HG03575 (cell line): ENCODE measurements around the gene AOAH.

Experiments used
- ATAC-seq: cut with Tn5 transposase; IDR thresholded peaks from one replicate; pipeline ENCODE4 v1.9.1; 2021; ENCODE audit not compliant: unreplicated experiment, insufficient number of reproducible peaks, low FRiP score; ENCODE audit errors: extremely low read depth

Gene AOAH

GRCh38 chr7:36723951-36724664 is at the start of gene AOAH:
Gene AOAH, minus strand, starts transcription at chr7:36724494. Its CDS starts 346 bp downstream, at chr7:36724148.
- ATAC-seq = no peak

GRCh38 chr7:36766451-36766850 is 42.2 kb upstream of the AOAH start:
- no peak for ATAC-seq

DNA sequence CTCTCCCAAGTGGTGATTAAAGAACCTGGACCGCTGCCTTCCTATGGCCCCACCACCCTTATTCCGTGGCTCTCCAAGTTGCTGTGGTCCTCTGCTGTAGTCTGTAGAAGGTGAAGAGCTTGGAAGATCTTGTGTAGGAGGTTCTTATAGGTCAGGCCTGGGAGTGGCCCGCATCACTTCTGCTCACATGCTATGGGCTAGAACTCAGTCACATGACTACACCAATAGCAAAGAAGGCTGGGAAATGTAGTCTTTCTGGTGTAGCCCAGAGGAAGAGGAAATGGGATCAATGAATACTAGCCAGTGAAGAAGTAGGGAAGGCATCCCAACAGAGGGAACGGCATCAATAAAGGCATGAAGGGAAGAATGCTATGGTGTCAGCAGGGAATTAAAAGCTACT is 41.3 kb upstream of the AOAH start:
- no peak for ATAC-seq

- no peak for ATAC-seq
Observed at GRCh38 chr7:36764929-36765328, 40.6 kb upstream of the AOAH start.

- no peak for ATAC-seq
Observed at GRCh38 chr7:36763132-36763816, 39.0 kb upstream of the AOAH start.

GRCh38 chr7:36762394-36762793 is 38.1 kb upstream of the AOAH start:
- no peak for ATAC-seq

GRCh38 chr7:36761835-36762234 is 37.5 kb upstream of the AOAH start:
- ATAC-seq = no peak

DNA sequence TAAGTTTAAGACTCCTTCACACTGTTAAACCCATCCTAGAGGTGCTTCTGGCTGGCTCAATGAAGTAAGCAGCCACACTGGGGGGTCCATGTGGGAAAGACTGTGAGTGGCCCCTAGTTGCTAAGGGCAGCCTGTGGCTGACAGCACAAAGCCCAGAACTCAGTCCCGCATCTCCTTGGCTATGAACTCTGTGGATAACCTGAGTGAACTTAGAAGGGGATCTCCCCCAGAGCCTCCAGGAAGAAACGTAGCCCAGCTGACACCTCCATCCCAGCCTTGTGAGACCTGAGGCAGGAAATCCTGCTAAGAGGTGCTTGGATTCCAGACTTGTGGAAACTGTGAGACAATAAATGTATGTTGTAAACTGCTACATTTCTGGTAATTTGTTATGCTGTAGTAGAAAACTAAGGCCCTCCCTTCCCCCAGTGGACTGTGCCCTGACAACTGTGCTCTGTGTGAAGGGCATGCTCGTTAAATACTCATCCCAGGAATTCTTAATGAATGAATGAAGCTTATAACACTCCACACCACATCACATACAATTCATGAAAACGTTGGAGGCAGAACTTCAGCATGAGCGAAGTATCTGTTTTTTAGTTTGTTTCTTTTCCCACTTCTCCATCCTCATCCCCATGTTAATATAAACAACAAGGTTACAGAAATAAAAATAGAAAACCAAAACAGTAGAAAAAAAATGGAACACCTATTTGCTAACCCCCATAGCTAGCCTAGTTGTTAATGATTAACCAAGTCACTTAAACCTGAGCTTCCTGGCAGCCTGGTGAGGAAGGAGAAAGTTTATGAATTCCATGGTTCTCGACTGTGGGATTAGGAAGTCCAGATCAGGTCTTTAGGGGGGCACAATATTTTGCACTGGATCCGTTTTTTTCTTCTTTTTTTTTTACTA is 36.8 kb upstream of the AOAH start:
- no peak for ATAC-seq

GRCh38 chr7:36758879-36759278 is 34.6 kb upstream of the AOAH start:
- no peak for ATAC-seq

DNA sequence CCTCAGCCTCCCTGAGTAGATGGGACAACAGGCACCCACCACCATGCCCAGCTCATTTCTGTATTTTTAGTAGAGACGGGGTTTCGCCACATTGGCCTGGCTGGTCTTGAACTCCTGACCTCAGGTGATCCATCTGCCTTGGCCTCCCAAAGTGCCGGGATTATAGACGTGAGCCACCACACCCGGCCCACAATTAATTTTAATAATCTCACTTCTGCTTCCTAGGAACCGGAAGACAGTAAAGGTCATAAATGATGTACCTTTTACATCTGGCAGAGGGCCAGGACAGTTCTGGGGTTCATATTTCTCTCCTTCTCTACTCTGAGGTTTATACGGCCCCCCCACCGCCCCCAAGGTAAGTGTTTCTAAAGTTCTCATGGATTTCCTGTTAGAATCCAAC is 31.2 kb upstream of the AOAH start:
- ATAC-seq = no peak

DNA sequence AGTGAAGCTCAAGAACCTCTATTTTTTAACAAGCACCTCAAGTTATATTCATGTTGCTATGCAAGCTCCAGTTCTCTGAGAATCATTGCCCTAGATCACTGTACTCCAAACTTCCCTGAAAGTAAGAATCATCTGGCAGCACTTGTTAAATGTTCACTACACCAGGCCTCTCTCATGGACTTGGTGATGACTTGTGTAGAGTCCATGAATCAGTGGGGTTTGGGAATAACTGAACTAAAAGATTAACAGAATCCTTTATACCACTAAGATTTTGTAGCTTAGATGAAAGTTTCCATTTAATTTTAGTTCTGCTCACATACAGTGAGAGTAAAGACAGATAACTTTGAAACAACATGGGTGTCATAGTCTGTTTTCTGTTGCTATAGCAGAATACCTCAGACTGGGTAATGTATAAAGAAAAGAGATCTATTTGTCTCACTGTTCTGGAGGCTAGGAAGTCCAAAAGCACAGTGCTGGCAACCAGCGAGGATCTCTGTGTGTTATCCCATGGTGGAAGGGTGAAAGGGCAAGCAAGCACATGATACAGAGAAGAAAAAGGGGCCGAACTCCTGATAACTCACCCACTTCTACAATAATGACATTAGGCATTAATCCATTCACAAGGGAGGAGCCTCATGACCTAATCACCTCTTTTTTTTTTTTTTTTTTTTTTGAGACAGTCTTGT is 27.9 kb upstream of the AOAH start:
- no peak for ATAC-seq

DNA sequence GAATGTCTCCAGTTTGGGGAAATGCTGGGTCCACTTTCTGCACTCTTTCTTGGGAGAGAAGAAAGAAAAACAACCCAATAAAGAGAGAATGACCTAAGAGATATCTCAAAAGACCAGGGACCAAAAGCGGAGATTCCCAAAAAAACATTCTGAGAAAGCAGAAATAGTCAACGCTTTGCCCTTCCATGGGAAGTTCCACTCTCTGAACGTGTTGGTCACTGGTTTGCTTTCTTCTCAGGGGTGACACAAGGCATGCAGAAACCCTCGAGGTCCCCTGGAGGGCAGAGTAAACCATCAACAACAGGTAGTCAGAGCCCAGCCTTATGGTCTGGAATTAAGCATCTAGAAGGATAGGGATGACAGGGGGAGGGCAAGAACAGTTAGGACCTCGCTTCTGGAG is 26.2 kb upstream of the AOAH start:
- ATAC-seq = no peak

DNA sequence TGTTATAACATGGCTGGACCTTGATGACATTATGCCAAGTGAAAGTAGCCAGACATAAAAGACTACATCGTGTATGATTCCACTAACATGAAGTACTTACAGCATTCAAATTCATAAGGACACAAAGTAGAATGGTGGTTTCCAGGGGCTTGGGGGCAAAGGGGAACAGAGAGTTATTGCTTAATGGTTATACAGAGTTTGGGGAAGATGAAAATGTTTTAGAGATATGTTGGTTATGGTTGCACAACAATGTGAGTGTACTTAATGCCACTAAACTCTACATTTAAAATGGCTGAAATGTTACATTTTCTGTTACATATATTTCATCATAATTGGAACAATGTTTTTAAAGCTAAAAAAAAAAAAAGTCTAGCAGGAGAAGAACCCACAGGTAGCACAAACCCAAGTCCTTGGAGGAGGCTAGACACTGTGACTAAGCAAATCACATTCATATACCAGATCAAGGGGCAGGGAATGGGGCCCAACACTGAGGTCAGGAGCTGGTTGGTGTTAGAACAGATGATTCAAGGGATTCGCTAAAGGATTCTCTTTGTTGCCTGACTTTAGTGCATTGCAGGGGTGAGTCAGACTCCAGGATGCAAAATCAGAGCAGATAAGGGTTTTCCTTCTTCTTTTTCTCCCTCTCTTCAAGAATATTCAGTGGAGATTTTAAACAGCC is 25.1 kb upstream of the AOAH start:
- ATAC-seq = no peak

DNA sequence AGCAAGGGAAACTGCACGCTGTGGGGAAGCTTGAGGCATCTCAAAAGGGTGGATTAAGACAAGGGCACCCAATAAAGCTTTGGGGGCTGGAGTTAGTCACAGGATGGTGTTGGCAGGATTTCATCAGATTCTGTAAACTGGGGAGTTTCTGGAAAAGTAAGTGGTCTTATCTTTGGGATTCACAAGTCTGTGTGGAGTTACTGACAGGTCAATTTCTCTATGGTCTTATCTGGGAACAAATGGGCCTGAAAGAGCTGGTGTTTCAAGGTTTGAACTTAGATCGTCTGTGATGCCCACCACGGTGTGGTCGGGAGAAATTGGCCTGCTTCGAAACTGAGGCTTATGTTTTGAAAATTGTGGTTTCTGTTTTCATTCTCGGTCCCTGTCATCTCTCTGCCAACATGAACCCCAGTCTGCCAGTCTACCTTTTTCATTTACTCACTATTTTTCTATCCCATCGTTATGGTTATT is 23.8 kb upstream of the AOAH start:
- ATAC-seq = no peak

GRCh38 chr7:36747280-36748016 is 23.2 kb upstream of the AOAH start:
- no peak for ATAC-seq

DNA sequence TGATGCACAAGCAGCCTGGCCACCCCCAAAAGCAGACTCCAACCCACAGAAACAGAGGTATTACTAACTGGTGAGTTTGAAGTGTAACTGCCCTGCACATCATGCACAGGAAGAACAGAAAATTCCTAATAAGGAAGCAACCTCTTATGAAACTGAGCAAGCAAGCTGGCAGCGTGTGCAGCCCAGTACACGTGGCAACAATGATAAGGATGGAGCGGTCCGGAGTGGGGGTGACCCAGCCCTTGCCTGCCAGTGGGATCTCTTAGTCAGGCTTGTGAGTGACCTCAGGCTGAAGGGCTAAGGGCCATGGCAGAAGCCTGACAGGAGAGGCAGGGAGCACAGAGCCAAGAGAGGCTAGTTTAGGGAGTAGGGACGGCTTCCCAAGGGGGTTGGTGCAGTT is 22.1 kb upstream of the AOAH start:
- no peak for ATAC-seq

- ATAC-seq = no peak
Observed at GRCh38 chr7:36742911-36743775, 18.8 kb upstream of the AOAH start.
